Fibroblast of skin of left biceps (primary cell): ENCODE results near the gene EDEM1.
A peak's percentile ranks its signal among the peaks of the same experiment; 100 is the strongest.
"Not testable (repeated sequence)": the region's sequence is repeated elsewhere in the genome, so short reads cannot be mapped to it uniquely, and the experiment has no call there.

Experiments
- DNase-seq, 2 experiments: peaks; one replicate each; pipeline ENCODE4 v3.0.0-alpha.2; 2013; ENCODE audit warnings: low read depth in 2 of 2

Gene EDEM1

GRCh38 chr3:5187156-5187919, at the start of gene EDEM1:
TSS of gene EDEM1 (plus strand) at chr3:5187707. CDS start at chr3:5187806, 99 bp downstream.
- DNase-seq, result peak; percentile 87 to 90

GRCh38 chr3:5138214-5138981, 49.1 kb upstream of the EDEM1 start:
- DNase-seq, result no peak

- no peak for DNase-seq
Observed at GRCh38 chr3:5140230-5140621, 47.3 kb upstream of the EDEM1 start.

GRCh38 chr3:5140839-5141238, 46.7 kb upstream of the EDEM1 start:
- no peak for DNase-seq

- DNase-seq, result no peak
Observed at GRCh38 chr3:5141760-5142159, 45.7 kb upstream of the EDEM1 start.

GRCh38 chr3:5143464-5143863, 44.0 kb upstream of the EDEM1 start:
- DNase-seq, result no peak

GRCh38 chr3:5144316-5144994, 43.1 kb upstream of the EDEM1 start:
- no peak for DNase-seq

GRCh38 chr3:5145120-5145519, 42.4 kb upstream of the EDEM1 start:
- no peak for DNase-seq

- not testable (repeated sequence) for DNase-seq
Observed at GRCh38 chr3:5147152-5147551, 40.4 kb upstream of the EDEM1 start.

GRCh38 chr3:5149306-5149880, 38.1 kb upstream of the EDEM1 start:
- no peak for DNase-seq

GRCh38 chr3:5151586-5151985, 35.9 kb upstream of the EDEM1 start:
- no peak for DNase-seq

- DNase-seq, result no peak
Observed at GRCh38 chr3:5153074-5153473, 34.4 kb upstream of the EDEM1 start.

GRCh38 chr3:5155241-5155640, 32.3 kb upstream of the EDEM1 start:
- DNase-seq, result no peak

GRCh38 chr3:5160321-5160720, 27.2 kb upstream of the EDEM1 start:
- DNase-seq, result no peak

- no peak for DNase-seq
Observed at GRCh38 chr3:5160940-5161858, 26.3 kb upstream of the EDEM1 start.

GRCh38 chr3:5162102-5162501, 25.4 kb upstream of the EDEM1 start:
- no peak for DNase-seq

- no peak for DNase-seq
Observed at GRCh38 chr3:5165698-5166097, 21.8 kb upstream of the EDEM1 start.

- no peak for DNase-seq
Observed at GRCh38 chr3:5166846-5167245, 20.7 kb upstream of the EDEM1 start.

GRCh38 chr3:5168110-5168509, 19.4 kb upstream of the EDEM1 start:
- no peak for DNase-seq

- no peak for DNase-seq
Observed at GRCh38 chr3:5169807-5170206, 17.7 kb upstream of the EDEM1 start.

GRCh38 chr3:5170975-5171374, 16.5 kb upstream of the EDEM1 start:
- no peak for DNase-seq
